Vagina (tissue), 2 donors: ENCODE measurements around the gene ZNF718.

ENCODE experiments used
- CTCF ChIP-seq, 3 experiments: fragments of 450-650 bp in 2 of 3; fragments of 200-600 bp in 1 of 3; sonication (generic) in 1 of 3; IDR thresholded peaks; one replicate each; pipeline ENCODE4 v1.5.1; 2017 to 2019; ENCODE audit warnings: antibody characterized with exemption in 3 of 3, mild to moderate bottlenecking in 2 of 3, moderate library complexity in 2 of 3
- POLR2AphosphoS5 ChIP-seq, 2 donors: sonication (generic); formaldehyde crosslinking; IDR thresholded peaks; one replicate each; pipeline ENCODE4 v1.9.0; 2017; ENCODE audit warnings: antibody characterized with exemption in 2 of 2, mild to moderate bottlenecking in 2 of 2, low read depth in 1 of 2; ENCODE audit not compliant: insufficient read depth in 1 of 2

DNA sequence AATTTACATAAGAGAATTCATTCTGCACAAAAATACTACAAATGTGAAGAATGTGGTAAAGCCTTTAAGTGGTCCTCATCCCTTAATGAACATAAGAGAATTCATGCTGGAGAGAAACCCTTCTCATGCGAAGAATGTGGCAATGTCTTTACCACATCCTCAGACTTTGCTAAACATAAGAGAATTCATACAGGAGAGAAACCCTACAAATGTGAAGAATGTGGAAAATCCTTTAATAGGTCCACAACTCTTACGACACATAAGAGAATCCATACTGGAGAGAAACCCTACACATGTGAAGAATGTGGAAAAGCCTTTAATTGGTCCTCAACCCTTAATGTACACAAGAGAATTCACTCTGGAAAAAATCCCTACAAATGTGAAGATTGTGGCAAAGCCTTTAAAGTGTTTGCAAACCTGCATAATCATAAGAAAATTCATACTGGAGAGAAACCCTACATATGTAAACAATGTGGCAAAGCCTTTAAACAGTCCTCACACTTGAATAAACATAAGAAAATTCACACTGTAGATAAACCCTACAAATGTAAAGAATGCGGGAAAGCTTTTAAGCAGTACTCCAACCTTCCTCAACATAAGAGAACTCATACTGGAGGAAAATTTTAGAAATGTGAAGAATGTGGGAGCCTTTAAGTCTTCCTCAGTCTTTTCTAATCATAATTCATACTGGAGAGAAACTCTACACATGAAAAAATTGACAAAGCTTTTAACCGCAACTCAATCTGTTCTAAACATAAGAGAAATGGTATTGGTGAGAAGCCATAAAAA lies 37.4 kb downstream of the ZNF718 start:
- TF ChIP-seq CTCF (IDR thresholded peaks at IDR 0.05) (no peak), POLR2AphosphoS5 (IDR thresholded peaks at IDR 0.05; ENCODE audit: insufficient read depth in 1 of 2, low read depth in 1 of 2) (no peak)
